ENCODE data around the gene CLIP4.

DNA sequence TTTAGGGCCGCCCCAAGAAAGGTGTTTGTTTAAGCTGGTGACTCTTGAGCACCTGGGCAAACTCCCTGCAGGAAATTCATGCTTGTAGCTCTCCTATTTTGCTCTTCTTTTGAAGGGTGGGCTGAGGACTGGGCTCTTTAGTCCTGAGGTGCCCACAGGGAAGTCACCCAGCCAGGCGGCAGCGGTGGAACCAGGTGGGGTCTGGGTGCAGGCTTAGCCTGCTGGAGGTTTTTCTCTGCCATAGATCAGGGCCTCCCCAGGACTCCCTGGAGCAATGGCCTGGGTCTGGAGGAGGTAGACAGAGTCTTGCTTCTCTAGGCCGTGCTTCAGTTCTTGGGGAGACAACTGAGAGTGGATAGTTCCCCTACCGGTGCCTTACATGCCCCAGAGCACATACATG, 99.9 kb downstream of the CLIP4 start:
- TF ChIP-seq NFE2L1 (CRISPR knock-in tag; IDR thresholded peaks at IDR 0.05; ENCODE audit: borderline replicate concordance) (no peak), BHLHE40 (IDR thresholded peaks at IDR 0.05; ENCODE audit: low read length) (no peak), ZSCAN9 (CRISPR knock-in tag; IDR thresholded peaks at IDR 0.05; ENCODE audit: borderline replicate concordance) (no peak)
- TF ChIP-seq, protein P1, sequence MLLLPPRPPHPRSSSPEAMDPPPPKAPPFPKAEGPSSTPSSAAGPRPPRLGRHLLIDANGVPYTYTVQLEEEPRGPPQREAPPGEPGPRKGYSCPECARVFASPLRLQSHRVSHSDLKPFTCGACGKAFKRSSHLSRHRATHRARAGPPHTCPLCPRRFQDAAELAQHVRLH (CRISPR knock-in tag; IDR thresholded peaks at IDR 0.05; ENCODE audit: borderline replicate concordance, low read depth), result no peak
